ENCODE results near the gene FAM174B.

GRCh38 chr15:92580521-92580920, 75.1 kb downstream of the FAM174B start:
- TF ChIP-seq CTCF (IDR thresholded peaks at IDR 0.05) (no peak), POLR2A (IDR thresholded peaks at IDR 0.05) (no peak)

All from testis (tissue), 2 donors.